HepG2 (cell line): Measurements from ENCODE around the gene TMEM38B. TPM values are rescaled to one million over a fixed set of nuclear protein-coding genes. Genes with fewer than 3 reads are reported as not detected.

Source experiments
- ARID4A ChIP-seq: sonication (generic); formaldehyde crosslinking; IDR thresholded peaks from 2 replicates; pipeline ENCODE4 v1.5.0; 2020; ENCODE audit warnings: mild to moderate bottlenecking, missing genetic modification reagents, borderline replicate concordance
- ARNT2 ChIP-seq: sonication (generic); formaldehyde crosslinking; IDR thresholded peaks from 2 replicates; pipeline ENCODE4 v1.8.0; 2022; ENCODE audit warnings: mild to moderate bottlenecking, low read depth, missing genetic modification reagents, moderate library complexity
- EHMT2 ChIP-seq: fragments of 200-600 bp; sonication (generic); IDR thresholded peaks from 2 replicates; pipeline ENCODE4 v1.7.0; 2017; ENCODE audit warnings: antibody characterized with exemption, low read depth, low read length, borderline replicate concordance
- ERF ChIP-seq: IDR thresholded peaks from 2 replicates; pipeline ENCODE4 v1.6.1; 2018; ENCODE audit warnings: missing biosample characterization, missing genetic modification reagents
- FOSL2 ChIP-seq: sonication (generic); formaldehyde crosslinking; IDR thresholded peaks from 2 replicates; pipeline ENCODE4 v1.4.0; 2020; ENCODE audit warnings: missing genetic modification reagents
- HDAC2 ChIP-seq: sonication (generic); formaldehyde crosslinking; IDR thresholded peaks from 2 replicates; pipeline ENCODE4 v1.4.0; 2020; ENCODE audit warnings: missing genetic modification reagents
- PRDM10 ChIP-seq: sonication (generic); formaldehyde crosslinking; IDR thresholded peaks from 2 replicates; pipeline ENCODE4 v1.4.0; 2020; ENCODE audit warnings: low read depth, missing genetic modification reagents
- RFXANK ChIP-seq: IDR thresholded peaks from 2 replicates; pipeline ENCODE4 v1.6.1; 2016
- SIX4 ChIP-seq: sonication (generic); formaldehyde crosslinking; IDR thresholded peaks from 2 replicates; pipeline ENCODE4 v1.4.0; 2020; ENCODE audit warnings: missing genetic modification reagents
- TAF1 ChIP-seq: sonication (generic); formaldehyde crosslinking; IDR thresholded peaks from 2 replicates; pipeline ENCODE4 v1.4.0; 2020; ENCODE audit warnings: missing genetic modification reagents
- ZBTB37 ChIP-seq: sonication (generic); formaldehyde crosslinking; IDR thresholded peaks from 2 replicates; pipeline ENCODE4 v1.4.0; 2020; ENCODE audit warnings: mild to moderate bottlenecking, missing genetic modification reagents
- ZFYVE20 ChIP-seq: sonication (generic); formaldehyde crosslinking; IDR thresholded peaks from 2 replicates; pipeline ENCODE4 v1.8.0; 2023; ENCODE audit warnings: low read depth, mild to moderate bottlenecking, moderate library complexity, missing genetic modification reagents, borderline replicate concordance
- ZIK1 ChIP-seq: sonication (generic); formaldehyde crosslinking; IDR thresholded peaks from 2 replicates; pipeline ENCODE4 v1.5.0; 2020; ENCODE audit warnings: mild to moderate bottlenecking, low read depth, missing genetic modification reagents, borderline replicate concordance
- ZNF274 ChIP-seq: sonication (generic); formaldehyde crosslinking; IDR thresholded peaks from 2 replicates; pipeline ENCODE4 v1.5.1; 2020; ENCODE audit warnings: mild to moderate bottlenecking, missing genetic modification reagents
- ZNF337 ChIP-seq: sonication (generic); formaldehyde crosslinking; IDR thresholded peaks from 2 replicates; pipeline ENCODE4 v1.5.1; 2020; ENCODE audit warnings: missing genetic modification reagents, low read depth, mild to moderate bottlenecking, borderline replicate concordance
- ZNF598 ChIP-seq: sonication (generic); formaldehyde crosslinking; IDR thresholded peaks from 2 replicates; pipeline ENCODE4 v1.5.1; 2020; ENCODE audit warnings: mild to moderate bottlenecking, missing genetic modification reagents, borderline replicate concordance
- ZNF710 ChIP-seq: sonication (generic); formaldehyde crosslinking; IDR thresholded peaks from 2 replicates; pipeline ENCODE4 v1.5.0; 2020; ENCODE audit warnings: mild to moderate bottlenecking, missing genetic modification reagents, borderline replicate concordance
- polyA plus RNA-seq, 8 experiments: library from polyadenylated mRNA; depleted of rRNA in 3 of 8; stranded (reverse) in 7 of 8; unstranded in 1 of 8; fragments of >200 nt; fragmentation: Illumina TruSeq in 4 of 8; extraction: Trizol in 4 of 8; gene quantifications; 2 replicates each; pipeline versions ENCODE4 v1.2.1 to v1.2.3, GENCODE V29; 2011 to 2016; ENCODE audit warnings: low read depth in 4 of 8, missing spikeins in 1 of 8, mixed read lengths in 1 of 8; ENCODE audit not compliant: insufficient read depth in 1 of 8
- total RNA-seq, 5 experiments: library from RNA; depleted of rRNA; stranded (reverse); fragments of >200 nt; fragmentation: Illumina TruSeq; extraction: Trizol; gene quantifications; 2 replicates each; pipeline ENCODE4 v1.2.3, GENCODE V29; 2016; ENCODE audit warnings: low read depth in 1 of 5

The TMEM38B gene
- total and polyA plus RNA-seq, 2 of the 13 experiments (the other 11 are each of a cell fraction or from before 2014, with no cell fraction given) = 13.4 to 32.4 TPM

- TF ChIP-seq ZIK1 (CRISPR knock-in tag) (no peak), TAF1 (CRISPR knock-in tag) (peak; percentile 26; the same call in 1 of the 2 replicates), ZNF598 (CRISPR knock-in tag) (no peak), ERF (CRISPR knock-in tag) (no peak), ZBTB37 (CRISPR knock-in tag) (no peak), HDAC2 (no peak), ZNF337 (CRISPR knock-in tag) (no peak), ARNT2 (CRISPR knock-in tag) (no peak), RFXANK (no peak), FOSL2 (CRISPR knock-in tag) (peak; percentile 14; the same call in 1 of the 2 replicates), SIX4 (CRISPR knock-in tag) (no peak), ARID4A (CRISPR knock-in tag) (peak; percentile 70), ZNF274 (peak; percentile 69; the same call in 1 of the 2 replicates), ZNF710 (CRISPR knock-in tag) (no peak; the same call in 1 of the 2 replicates), ZFYVE20 (no peak), EHMT2 (no peak), PRDM10 (CRISPR knock-in tag) (no peak)
Observed at GRCh38 chr9:105694848-105695581, 674 bp downstream of the TMEM38B start (continued).
